Measurements from ENCODE around the gene HOXB6. TPM values are rescaled to one million over a fixed set of nuclear protein-coding genes. Genes with fewer than 3 reads are reported as not detected.
A peak's percentile ranks its signal among the peaks of the same experiment; 100 is the strongest.

The HOXB6 gene
- polyA plus RNA-seq, 4 donors = 0.45 to 17.5 (median 4.0) TPM

GRCh38 chr17:48625495-48626244, 20.9 kb upstream of the HOXB6 start:
- FAIRE-seq = no peak
- no peaks in the 10 kb centered on the region for H3K9me3 ChIP-seq (ENCODE audit: control insufficient read depth in 2 of 2, insufficient read depth in 1 of 2, low read depth in 1 of 2, low read length in 1 of 2)
- no peaks in the 10 kb centered on the region for H3K36me3 ChIP-seq (ENCODE audit: control insufficient read depth in 3 of 3, insufficient read depth in 2 of 3, low read depth in 1 of 3, low read length in 3 of 3)
- 0 to 1% (median 0%) methylated on average over 67 to 69 of the region's 69 CpGs for WGBS, 3 donors
- H3K27me3 ChIP-seq (ENCODE audit: control insufficient read depth in 3 of 3, insufficient read depth in 3 of 3, low read length in 3 of 3) = peaks cover 9 to 99% (median 77%) of the 10 kb centered on the region in 3 donors
- H3K4me1 ChIP-seq (ENCODE audit: control insufficient read depth in 3 of 3, insufficient read depth in 2 of 3, low read depth in 1 of 3, low read length in 2 of 3) = peaks cover 0 to 19% (median 0%) of the 10 kb centered on the region in 3 donors
- DNase-seq = peak; percentile 23 to 72
- peak overlapping the region in 1 of 3 donors; percentile 46 for H3K27ac ChIP-seq (ENCODE audit: low read depth in 1 of 3, low read length in 2 of 3)
- H3K4me3 ChIP-seq (ENCODE audit: low read depth in 1 of 3, low read length in 3 of 3) = peak overlapping the region in 2 of 3 donors; percentile 29 to 40

- Histone ChIP-seq H3K27me3 (ENCODE audit: control insufficient read depth in 3 of 3, insufficient read depth in 3 of 3, low read length in 3 of 3) (peaks cover 9 to 99% (median 80%) of the 10 kb centered on the region in 3 donors), H3K27ac (ENCODE audit: low read depth in 1 of 3, low read length in 2 of 3) (no peak overlapping the region), H3K4me3 (ENCODE audit: low read depth in 1 of 3, low read length in 3 of 3) (peak overlapping the region in 2 of 3 donors; percentile 29 to 40), H3K9me3 (ENCODE audit: control insufficient read depth in 2 of 2, insufficient read depth in 1 of 2, low read depth in 1 of 2, low read length in 1 of 2) (no peaks in the 10 kb centered on the region), H3K36me3 (ENCODE audit: control insufficient read depth in 3 of 3, insufficient read depth in 2 of 3, low read depth in 1 of 3, low read length in 3 of 3) (no peaks in the 10 kb centered on the region), H3K4me1 (ENCODE audit: control insufficient read depth in 3 of 3, insufficient read depth in 2 of 3, low read depth in 1 of 3, low read length in 2 of 3) (peaks cover 0 to 22% (median 0%) of the 10 kb centered on the region in 3 donors)
- 2 to 4% (median 2%) methylated on average over 36 to 66 of the region's 66 CpGs for WGBS, 3 donors
- FAIRE-seq = no peak
- peak in 1 of 2 donors; percentile 61 for DNase-seq
These were observed 20.0 kb upstream of the HOXB6 start for GRCh38 chr17:48624544-48625494.

- no peak overlapping the region for H3K4me3 ChIP-seq (ENCODE audit: low read depth in 1 of 3, low read length in 3 of 3)
- 16 to 36% (median 25%) methylated on average over 5 of the region's 5 CpGs for WGBS, 3 donors
- FAIRE-seq (no peak), DNase-seq (no peak)
- no peaks in the 10 kb centered on the region for H3K9me3 ChIP-seq (ENCODE audit: control insufficient read depth in 2 of 2, insufficient read depth in 1 of 2, low read depth in 1 of 2, low read length in 1 of 2)
- peaks cover 0 to 28% (median 0%) of the 10 kb centered on the region in 3 donors for H3K4me1 ChIP-seq (ENCODE audit: control insufficient read depth in 3 of 3, insufficient read depth in 2 of 3, low read depth in 1 of 3, low read length in 2 of 3)
- H3K27ac ChIP-seq (ENCODE audit: low read depth in 1 of 3, low read length in 2 of 3) = no peak overlapping the region
- peaks cover 4 to 99% (median 79%) of the 10 kb centered on the region in 3 donors for H3K27me3 ChIP-seq (ENCODE audit: control insufficient read depth in 3 of 3, insufficient read depth in 3 of 3, low read length in 3 of 3)
- no peaks in the 10 kb centered on the region for H3K36me3 ChIP-seq (ENCODE audit: control insufficient read depth in 3 of 3, insufficient read depth in 2 of 3, low read depth in 1 of 3, low read length in 3 of 3)
These were observed 19.3 kb upstream of the HOXB6 start for GRCh38 chr17:48624118-48624517.

GRCh38 chr17:48623583-48623982, 18.8 kb upstream of the HOXB6 start:
- DNase-seq (no peak), FAIRE-seq (no peak)
- Histone ChIP-seq H3K36me3 (ENCODE audit: control insufficient read depth in 3 of 3, insufficient read depth in 2 of 3, low read depth in 1 of 3, low read length in 3 of 3) (no peaks in the 10 kb centered on the region), H3K9me3 (ENCODE audit: control insufficient read depth in 2 of 2, insufficient read depth in 1 of 2, low read depth in 1 of 2, low read length in 1 of 2) (no peaks in the 10 kb centered on the region), H3K4me3 (ENCODE audit: low read depth in 1 of 3, low read length in 3 of 3) (no peak overlapping the region), H3K27ac (ENCODE audit: low read depth in 1 of 3, low read length in 2 of 3) (no peak overlapping the region), H3K27me3 (ENCODE audit: control insufficient read depth in 3 of 3, insufficient read depth in 3 of 3, low read length in 3 of 3) (peaks cover 4 to 99% (median 76%) of the 10 kb centered on the region in 3 donors), H3K4me1 (ENCODE audit: control insufficient read depth in 3 of 3, insufficient read depth in 2 of 3, low read depth in 1 of 3, low read length in 2 of 3) (peaks cover 0 to 33% (median 0%) of the 10 kb centered on the region in 3 donors)
- WGBS, 3 donors = 19 to 28% (median 22%) methylated on average over 4 of the region's 4 CpGs

- no peak for DNase-seq
- Histone ChIP-seq H3K27ac (ENCODE audit: low read depth in 1 of 3, low read length in 2 of 3) (no peak overlapping the region), H3K36me3 (ENCODE audit: control insufficient read depth in 3 of 3, insufficient read depth in 2 of 3, low read depth in 1 of 3, low read length in 3 of 3) (no peaks in the 10 kb centered on the region), H3K4me3 (ENCODE audit: low read depth in 1 of 3, low read length in 3 of 3) (no peak overlapping the region), H3K9me3 (ENCODE audit: control insufficient read depth in 2 of 2, insufficient read depth in 1 of 2, low read depth in 1 of 2, low read length in 1 of 2) (no peaks in the 10 kb centered on the region), H3K4me1 (ENCODE audit: control insufficient read depth in 3 of 3, insufficient read depth in 2 of 3, low read depth in 1 of 3, low read length in 2 of 3) (peaks cover 0 to 33% (median 0%) of the 10 kb centered on the region in 3 donors), H3K27me3 (ENCODE audit: control insufficient read depth in 3 of 3, insufficient read depth in 3 of 3, low read length in 3 of 3) (peaks cover 5 to 99% (median 74%) of the 10 kb centered on the region in 3 donors)
- 12 to 40% (median 37%) methylated on average over 11 of the region's 11 CpGs for WGBS, 3 donors
- FAIRE-seq = no peak
These were observed 18.1 kb upstream of the HOXB6 start for GRCh38 chr17:48622857-48623256.

GRCh38 chr17:48621410-48622392, 16.9 kb upstream of the HOXB6 start:
- no peaks in the 10 kb centered on the region for H3K9me3 ChIP-seq (ENCODE audit: control insufficient read depth in 2 of 2, insufficient read depth in 1 of 2, low read depth in 1 of 2, low read length in 1 of 2)
- H3K36me3 ChIP-seq (ENCODE audit: control insufficient read depth in 3 of 3, insufficient read depth in 2 of 3, low read depth in 1 of 3, low read length in 3 of 3) = no peaks in the 10 kb centered on the region
- H3K4me1 ChIP-seq (ENCODE audit: control insufficient read depth in 3 of 3, insufficient read depth in 2 of 3, low read depth in 1 of 3, low read length in 2 of 3) = peaks cover 0 to 30% (median 0%) of the 10 kb centered on the region in 3 donors
- FAIRE-seq = no peak
- WGBS, 3 donors = 26 to 31% (median 29%) methylated on average over 41 of the region's 41 CpGs
- DNase-seq = no peak
- H3K4me3 ChIP-seq (ENCODE audit: low read depth in 1 of 3, low read length in 3 of 3) = no peak overlapping the region
- H3K27me3 ChIP-seq (ENCODE audit: control insufficient read depth in 3 of 3, insufficient read depth in 3 of 3, low read length in 3 of 3) = peaks cover 6 to 99% (median 71%) of the 10 kb centered on the region in 3 donors
- no peak overlapping the region for H3K27ac ChIP-seq (ENCODE audit: low read depth in 1 of 3, low read length in 2 of 3)

GRCh38 chr17:48620461-48621139, 15.8 kb upstream of the HOXB6 start:
- no peak for DNase-seq
- FAIRE-seq = no peak
- no peak overlapping the region for H3K4me3 ChIP-seq (ENCODE audit: low read depth in 1 of 3, low read length in 3 of 3)

More at GRCh38 chr17:48620461-48621139, 15.8 kb upstream of the HOXB6 start:
- H3K4me1 ChIP-seq (ENCODE audit: control insufficient read depth in 3 of 3, insufficient read depth in 2 of 3, low read depth in 1 of 3, low read length in 2 of 3) = peaks cover 0 to 22% (median 0%) of the 10 kb centered on the region in 3 donors
- H3K9me3 ChIP-seq (ENCODE audit: control insufficient read depth in 2 of 2, insufficient read depth in 1 of 2, low read depth in 1 of 2, low read length in 1 of 2) = no peaks in the 10 kb centered on the region
- H3K36me3 ChIP-seq (ENCODE audit: control insufficient read depth in 3 of 3, insufficient read depth in 2 of 3, low read depth in 1 of 3, low read length in 3 of 3) = no peaks in the 10 kb centered on the region
- peaks cover 14 to 100% (median 77%) of the 10 kb centered on the region in 3 donors for H3K27me3 ChIP-seq (ENCODE audit: control insufficient read depth in 3 of 3, insufficient read depth in 3 of 3, low read length in 3 of 3)
- H3K27ac ChIP-seq (ENCODE audit: low read depth in 1 of 3, low read length in 2 of 3) = no peak overlapping the region
- WGBS, 3 donors = 23 to 49% (median 34%) methylated on average over 6 of the region's 6 CpGs

All from small intestine (tissue), 7 donors.